HepG2 (cell line): ENCODE measurements around the gene SIT1. TPM values are rescaled to one million over a fixed set of nuclear protein-coding genes. Genes with fewer than 3 reads are reported as not detected.
A peak's percentile ranks its signal among the peaks of the same experiment; 100 is the strongest.

Experiments used
- ADNP ChIP-seq: sonication (generic); formaldehyde crosslinking; IDR thresholded peaks from 2 replicates; pipeline ENCODE4 v1.4.0; 2020; ENCODE audit warnings: missing genetic modification reagents
- CEBPB ChIP-seq: IDR thresholded peaks from 2 replicates; pipeline ENCODE4 v1.6.1; 2011; ENCODE audit warnings: low read depth, low read length, improper control_type of control experiment, borderline replicate concordance
- NR2F6 ChIP-seq, 2 experiments: IDR thresholded peaks; 2 replicates each; pipeline ENCODE4 v1.6.1; 2016; ENCODE audit warnings: antibody characterized with exemption in 1 of 2, mild to moderate bottlenecking in 1 of 2
- PCBP1 ChIP-seq: fragments of 200-400 bp; formaldehyde crosslinking; IDR thresholded peaks from 2 replicates; pipeline ENCODE4 v1.6.1; 2017; ENCODE audit warnings: mild to moderate bottlenecking, low read depth, low read length, borderline replicate concordance
- PHF20 ChIP-seq: sonication (generic); formaldehyde crosslinking; IDR thresholded peaks from 2 replicates; pipeline ENCODE4 v1.5.0; 2020; ENCODE audit warnings: mild to moderate bottlenecking, missing genetic modification reagents
- U2AF2 ChIP-seq: fragments of 200-400 bp; formaldehyde crosslinking; IDR thresholded peaks from 2 replicates; pipeline ENCODE4 v1.6.1; 2017; ENCODE audit warnings: low read depth, mild to moderate bottlenecking, low read length
- ZBTB42 ChIP-seq: sonication (generic); formaldehyde crosslinking; IDR thresholded peaks from 2 replicates; pipeline ENCODE4 v1.5.0; 2020; ENCODE audit warnings: mild to moderate bottlenecking, missing genetic modification reagents
- ZNF552 ChIP-seq: sonication (generic); formaldehyde crosslinking; IDR thresholded peaks from 2 replicates; pipeline ENCODE4 v1.9.0; 2022; ENCODE audit warnings: missing genetic modification reagents, mild to moderate bottlenecking, borderline replicate concordance
- ZNF678 ChIP-seq: sonication (generic); formaldehyde crosslinking; IDR thresholded peaks from 2 replicates; pipeline ENCODE4 v1.4.0; 2020; ENCODE audit warnings: mild to moderate bottlenecking, missing genetic modification reagents
- ZNF879 ChIP-seq: sonication (generic); formaldehyde crosslinking; IDR thresholded peaks from 2 replicates; pipeline ENCODE4 v1.8.1; 2023; ENCODE audit warnings: missing genetic modification reagents
- polyA plus RNA-seq, 8 experiments: library from polyadenylated mRNA; depleted of rRNA in 3 of 8; stranded (reverse) in 7 of 8; unstranded in 1 of 8; fragments of >200 nt; fragmentation: Illumina TruSeq in 4 of 8; extraction: Trizol in 4 of 8; gene quantifications; 2 replicates each; pipeline versions ENCODE4 v1.2.1 to v1.2.3, GENCODE V29; 2011 to 2016; ENCODE audit warnings: low read depth in 4 of 8, missing spikeins in 1 of 8, mixed read lengths in 1 of 8; ENCODE audit not compliant: insufficient read depth in 1 of 8
- total RNA-seq, 5 experiments: library from RNA; depleted of rRNA; stranded (reverse); fragments of >200 nt; fragmentation: Illumina TruSeq; extraction: Trizol; gene quantifications; 2 replicates each; pipeline ENCODE4 v1.2.3, GENCODE V29; 2016; ENCODE audit warnings: low read depth in 1 of 5
- TF ChIP-seq, protein P1 (sequence below), 2 experiments: sonication (generic) in 1 of 2; formaldehyde crosslinking in 1 of 2; IDR thresholded peaks; 2 replicates each; pipeline versions ENCODE4 v1.6.1 to v1.9.0; 2014 to 2022; ENCODE audit warnings: antibody characterized with exemption in 1 of 2, borderline replicate concordance in 1 of 2, inconsistent platforms in 1 of 2, low read depth in 1 of 2, missing genetic modification reagents in 1 of 2
- TF ChIP-seq, protein P2 (sequence below): sonication (generic); formaldehyde crosslinking; IDR thresholded peaks from 2 replicates; pipeline ENCODE4 v1.5.0; 2020; ENCODE audit warnings: missing genetic modification reagents, mild to moderate bottlenecking, borderline replicate concordance
- TF ChIP-seq, protein P3 (sequence below): IDR thresholded peaks from 2 replicates; pipeline ENCODE4 v1.6.1; 2018; ENCODE audit warnings: missing genetic modification reagents, mild to moderate bottlenecking, missing compliant biosample characterization
- TF ChIP-seq, protein P4 (sequence below): sonication (generic); formaldehyde crosslinking; IDR thresholded peaks from 2 replicates; pipeline ENCODE4 v1.8.1; 2022; ENCODE audit warnings: low read depth, mild to moderate bottlenecking, missing genetic modification reagents
- TF ChIP-seq, protein P5 (sequence below): sonication (generic); IDR thresholded peaks from 2 replicates; pipeline ENCODE4 v1.6.1; 2016; ENCODE audit warnings: low read depth, borderline replicate concordance

The SIT1 gene
- total and polyA plus RNA-seq, 2 of the 13 experiments (the other 11 are each of a cell fraction or from before 2014, with no cell fraction given): 0.09 to 6.7 TPM

DNA sequence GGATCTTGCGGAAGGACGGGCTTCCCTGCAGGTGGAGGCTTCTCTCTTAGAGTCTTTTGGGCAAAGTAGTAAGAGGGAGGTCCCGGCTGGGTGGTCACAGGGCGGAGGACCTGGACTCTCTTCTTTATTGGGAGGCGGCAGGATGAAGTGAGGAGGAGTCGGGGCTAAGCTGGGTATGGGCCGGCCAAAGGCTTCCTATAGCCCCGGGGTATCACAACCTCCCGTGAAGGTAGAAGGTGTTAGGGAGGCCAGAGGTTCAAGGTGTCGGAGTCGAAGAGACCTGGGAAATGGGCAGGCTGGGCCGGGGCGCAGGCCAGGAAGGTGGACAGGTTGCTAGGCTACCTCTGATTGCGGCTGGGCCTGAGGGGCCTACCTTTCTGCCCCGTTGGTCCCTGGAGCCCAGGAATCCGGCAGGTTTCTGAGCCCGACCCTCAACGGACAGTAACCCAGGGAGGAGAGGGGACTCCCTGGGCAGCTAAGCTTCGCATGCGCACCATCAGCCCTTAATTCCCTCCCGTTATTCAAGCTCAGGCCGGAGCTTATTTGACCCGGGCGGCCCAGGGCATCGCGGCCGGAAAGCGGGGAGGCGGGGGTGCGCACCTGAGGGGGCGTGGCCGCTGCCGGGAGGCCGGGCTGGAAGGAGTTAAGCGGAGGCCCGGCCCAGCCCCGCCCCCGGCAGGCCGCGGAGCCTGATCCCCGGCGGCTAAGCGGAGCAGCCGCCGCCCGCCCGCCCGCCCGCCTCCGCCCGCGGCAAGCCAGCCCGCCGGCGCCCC lies 46.0 kb downstream of the SIT1 start, which contains the start of gene TESK1 (continued):
- TF ChIP-seq, protein P1, sequence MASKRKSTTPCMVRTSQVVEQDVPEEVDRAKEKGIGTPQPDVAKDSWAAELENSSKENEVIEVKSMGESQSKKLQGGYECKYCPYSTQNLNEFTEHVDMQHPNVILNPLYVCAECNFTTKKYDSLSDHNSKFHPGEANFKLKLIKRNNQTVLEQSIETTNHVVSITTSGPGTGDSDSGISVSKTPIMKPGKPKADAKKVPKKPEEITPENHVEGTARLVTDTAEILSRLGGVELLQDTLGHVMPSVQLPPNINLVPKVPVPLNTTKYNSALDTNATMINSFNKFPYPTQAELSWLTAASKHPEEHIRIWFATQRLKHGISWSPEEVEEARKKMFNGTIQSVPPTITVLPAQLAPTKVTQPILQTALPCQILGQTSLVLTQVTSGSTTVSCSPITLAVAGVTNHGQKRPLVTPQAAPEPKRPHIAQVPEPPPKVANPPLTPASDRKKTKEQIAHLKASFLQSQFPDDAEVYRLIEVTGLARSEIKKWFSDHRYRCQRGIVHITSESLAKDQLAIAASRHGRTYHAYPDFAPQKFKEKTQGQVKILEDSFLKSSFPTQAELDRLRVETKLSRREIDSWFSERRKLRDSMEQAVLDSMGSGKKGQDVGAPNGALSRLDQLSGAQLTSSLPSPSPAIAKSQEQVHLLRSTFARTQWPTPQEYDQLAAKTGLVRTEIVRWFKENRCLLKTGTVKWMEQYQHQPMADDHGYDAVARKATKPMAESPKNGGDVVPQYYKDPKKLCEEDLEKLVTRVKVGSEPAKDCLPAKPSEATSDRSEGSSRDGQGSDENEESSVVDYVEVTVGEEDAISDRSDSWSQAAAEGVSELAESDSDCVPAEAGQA (IDR thresholded peaks at IDR 0.05; ENCODE audit: low read depth): no peak
- TF ChIP-seq, protein P1 (CRISPR knock-in tag; IDR thresholded peaks at IDR 0.05; ENCODE audit: borderline replicate concordance): no peak
- TF ChIP-seq U2AF2 (no peak), PHF20 (CRISPR knock-in tag) (0 out of 2 replicates have a peak, but pooled peaks have one; percentile 32), ZNF552 (CRISPR knock-in tag) (no peak), PCBP1 (0 out of 2 replicates have a peak, but pooled peaks have one; percentile 67), ZNF678 (CRISPR knock-in tag) (no peak), ZNF879 (CRISPR knock-in tag) (no peak), ADNP (CRISPR knock-in tag) (no peak), ZBTB42 (CRISPR knock-in tag) (0 out of 2 replicates have a peak, but pooled peaks have one; percentile 52), NR2F6 (IDR thresholded peaks at IDR 0.05) (no peak), NR2F6 (CRISPR knock-in tag; IDR thresholded peaks at IDR 0.05) (0 out of 2 replicates have a peak, but pooled peaks have one; percentile 28), CEBPB (no peak)
- TF ChIP-seq, protein P2, sequence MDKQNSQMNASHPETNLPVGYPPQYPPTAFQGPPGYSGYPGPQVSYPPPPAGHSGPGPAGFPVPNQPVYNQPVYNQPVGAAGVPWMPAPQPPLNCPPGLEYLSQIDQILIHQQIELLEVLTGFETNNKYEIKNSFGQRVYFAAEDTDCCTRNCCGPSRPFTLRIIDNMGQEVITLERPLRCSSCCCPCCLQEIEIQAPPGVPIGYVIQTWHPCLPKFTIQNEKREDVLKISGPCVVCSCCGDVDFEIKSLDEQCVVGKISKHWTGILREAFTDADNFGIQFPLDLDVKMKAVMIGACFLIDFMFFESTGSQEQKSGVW (CRISPR knock-in tag): no peak
- TF ChIP-seq, protein P3, sequence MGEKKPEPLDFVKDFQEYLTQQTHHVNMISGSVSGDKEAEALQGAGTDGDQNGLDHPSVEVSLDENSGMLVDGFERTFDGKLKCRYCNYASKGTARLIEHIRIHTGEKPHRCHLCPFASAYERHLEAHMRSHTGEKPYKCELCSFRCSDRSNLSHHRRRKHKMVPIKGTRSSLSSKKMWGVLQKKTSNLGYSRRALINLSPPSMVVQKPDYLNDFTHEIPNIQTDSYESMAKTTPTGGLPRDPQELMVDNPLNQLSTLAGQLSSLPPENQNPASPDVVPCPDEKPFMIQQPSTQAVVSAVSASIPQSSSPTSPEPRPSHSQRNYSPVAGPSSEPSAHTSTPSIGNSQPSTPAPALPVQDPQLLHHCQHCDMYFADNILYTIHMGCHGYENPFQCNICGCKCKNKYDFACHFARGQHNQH (CRISPR knock-in tag): no peak
- TF ChIP-seq, protein P4, sequence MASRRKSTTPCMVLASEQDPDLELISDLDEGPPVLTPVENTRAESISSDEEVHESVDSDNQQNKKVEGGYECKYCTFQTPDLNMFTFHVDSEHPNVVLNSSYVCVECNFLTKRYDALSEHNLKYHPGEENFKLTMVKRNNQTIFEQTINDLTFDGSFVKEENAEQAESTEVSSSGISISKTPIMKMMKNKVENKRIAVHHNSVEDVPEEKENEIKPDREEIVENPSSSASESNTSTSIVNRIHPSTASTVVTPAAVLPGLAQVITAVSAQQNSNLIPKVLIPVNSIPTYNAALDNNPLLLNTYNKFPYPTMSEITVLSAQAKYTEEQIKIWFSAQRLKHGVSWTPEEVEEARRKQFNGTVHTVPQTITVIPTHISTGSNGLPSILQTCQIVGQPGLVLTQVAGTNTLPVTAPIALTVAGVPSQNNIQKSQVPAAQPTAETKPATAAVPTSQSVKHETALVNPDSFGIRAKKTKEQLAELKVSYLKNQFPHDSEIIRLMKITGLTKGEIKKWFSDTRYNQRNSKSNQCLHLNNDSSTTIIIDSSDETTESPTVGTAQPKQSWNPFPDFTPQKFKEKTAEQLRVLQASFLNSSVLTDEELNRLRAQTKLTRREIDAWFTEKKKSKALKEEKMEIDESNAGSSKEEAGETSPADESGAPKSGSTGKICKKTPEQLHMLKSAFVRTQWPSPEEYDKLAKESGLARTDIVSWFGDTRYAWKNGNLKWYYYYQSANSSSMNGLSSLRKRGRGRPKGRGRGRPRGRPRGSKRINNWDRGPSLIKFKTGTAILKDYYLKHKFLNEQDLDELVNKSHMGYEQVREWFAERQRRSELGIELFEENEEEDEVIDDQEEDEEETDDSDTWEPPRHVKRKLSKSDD: no peak
- TF ChIP-seq, protein P5, sequence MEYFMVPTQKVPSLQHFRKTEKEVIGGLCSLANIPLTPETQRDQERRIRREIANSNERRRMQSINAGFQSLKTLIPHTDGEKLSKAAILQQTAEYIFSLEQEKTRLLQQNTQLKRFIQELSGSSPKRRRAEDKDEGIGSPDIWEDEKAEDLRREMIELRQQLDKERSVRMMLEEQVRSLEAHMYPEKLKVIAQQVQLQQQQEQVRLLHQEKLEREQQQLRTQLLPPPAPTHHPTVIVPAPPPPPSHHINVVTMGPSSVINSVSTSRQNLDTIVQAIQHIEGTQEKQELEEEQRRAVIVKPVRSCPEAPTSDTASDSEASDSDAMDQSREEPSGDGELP: peak; percentile 19; the same call in 1 of the 2 replicates
